NB4 (cell line): Measurements from ENCODE around the gene CD1D.

Experiments used
- CTCF ChIP-seq: IDR thresholded peaks from one replicate; pipeline ENCODE4 v1.5.1; 2012; ENCODE audit warnings: low read depth, low read length
- POLR2A ChIP-seq: IDR thresholded peaks from 2 replicates; pipeline ENCODE4 v1.6.1; 2011; ENCODE audit warnings: mild to moderate bottlenecking; ENCODE audit not compliant: insufficient read length; ENCODE audit errors: extremely low read depth

GRCh38 chr1:158154501-158154900 is 26.2 kb upstream of the CD1D start:
- no peak for TF ChIP-seq POLR2A
- TF ChIP-seq CTCF: no peak
